HCT116 (cell line): Measurements from ENCODE around the gene SH2D6. TPM values are rescaled to one million over a fixed set of nuclear protein-coding genes. Genes with fewer than 3 reads are reported as not detected.

Source experiments
- ATAC-seq: fragments of 200-7000 bp; cut with Tn5 transposase; 2 replicates; pipeline ENCODE4 v1.9.1; 2020; ENCODE audit warnings: mild to moderate bottlenecking, moderate library complexity
- BruUV-seq: library from RNA; stranded (reverse); fragments of 400-500 nt; replicated peaks from 2 replicates; lab custom pipeline; 2021; lab: Mats Ljungman, UMichigan
- CTCF ChIA-PET: fragments of 300-600 bp; sonication (Branson Sonifier 250); formaldehyde crosslinking; loops from one replicate; lab custom pipeline; 2021; ENCODE audit warnings: antibody characterized with exemption; lab: Charles Lee
- POLR2A ChIA-PET: fragments of 300-600, 350-600 bp; sonication (Branson Sonifier 250); formaldehyde crosslinking; loops from one replicate; lab custom pipeline; 2021; ENCODE audit warnings: antibody characterized with exemption; lab: Charles Lee
- RAD21 ChIA-PET, 2 experiments: fragments of 300-600 bp; sonication (Branson Sonifier 250); formaldehyde crosslinking; loops; one replicate each; lab custom pipeline; 2023; ENCODE audit warnings: low total read pairs in 2 of 2; ENCODE audit not compliant: uncharacterized antibody in 2 of 2, unreplicated experiment in 2 of 2, low non-redundant PET in 1 of 2; lab: Charles Lee
- DNase-seq: peaks from one replicate; pipeline ENCODE4 v3.0.0-alpha.2; 2010; ENCODE audit warnings: low read depth, low spot score
- H2AFZ ChIP-seq: fragments of 200-600 bp; shearing (Covaris generic), sonication (generic); 2 replicates; pipeline ENCODE4 v1.6.1; 2017; ENCODE audit warnings: low read depth, mixed run types, mixed read lengths, antibody characterized with exemption, low read length; ENCODE audit not compliant: poor library complexity, severe bottlenecking
- H3K27ac ChIP-seq: 2 replicates; pipeline ENCODE4 v1.5.1; 2012; ENCODE audit warnings: low read depth, low read length
- H3K27me3 ChIP-seq: fragments of 200-600 bp; sonication (generic); 2 replicates; pipeline ENCODE4 v1.6.1; 2016; ENCODE audit warnings: mixed run types, low read length, mixed read lengths; ENCODE audit not compliant: insufficient read depth
- H3K36me3 ChIP-seq, 2 experiments: fragments of 200-500 bp in 1 of 2; fragments of 200-600 bp in 1 of 2; sonication (Bioruptor generic) in 1 of 2; sonication (generic) in 1 of 2; 2 replicates each; pipeline versions ENCODE4 v1.5.1 to v1.6.1; 2014 to 2016; ENCODE audit warnings: low read length in 2 of 2, inconsistent platforms in 1 of 2, mixed read lengths in 1 of 2, mixed run types in 1 of 2; ENCODE audit not compliant: insufficient read depth in 2 of 2, control insufficient read depth in 1 of 2
- H3K4me1 ChIP-seq, 2 experiments: fragments of 200-600 bp in 1 of 2; sonication (generic) in 1 of 2; 2 replicates each; pipeline versions ENCODE4 v1.5.1 to v1.6.1; 2012 to 2017; ENCODE audit warnings: low read length in 2 of 2, inconsistent platforms in 1 of 2, mild to moderate bottlenecking in 1 of 2, mixed read lengths in 1 of 2, mixed run types in 1 of 2, moderate library complexity in 1 of 2; ENCODE audit not compliant: insufficient read depth in 2 of 2, control insufficient read depth in 1 of 2
- H3K4me2 ChIP-seq: fragments of 200-600 bp; sonication (generic); 2 replicates; pipeline ENCODE4 v1.6.1; 2017; ENCODE audit warnings: mixed run types, low read length, mixed read lengths
- H3K4me3 ChIP-seq, 2 experiments: fragments of 200-600 bp in 1 of 2; sonication (generic) in 1 of 2; replicated peaks in 1 of 2; 2 replicates each; pipeline ENCODE4 v1.5.1; 2011 to 2016; ENCODE audit warnings: low read length in 2 of 2, control low read depth in 1 of 2, low read depth in 1 of 2, mild to moderate bottlenecking in 1 of 2, mixed read lengths in 1 of 2, mixed run types in 1 of 2
- H3K79me2 ChIP-seq: fragments of 200-600 bp; sonication (generic); 2 replicates; pipeline ENCODE4 v1.6.1; 2017; ENCODE audit warnings: mild to moderate bottlenecking, mixed run types, low read length, moderate library complexity, mixed read lengths; ENCODE audit not compliant: insufficient read depth
- H3K9ac ChIP-seq: fragments of 200-600 bp; sonication (generic); 2 replicates; pipeline ENCODE4 v1.6.1; 2016; ENCODE audit warnings: low read length, mixed read lengths
- H3K9me2 ChIP-seq: fragments of 200-600 bp; sonication (generic), shearing (Covaris generic); 2 replicates; pipeline ENCODE4 v1.6.1; 2017; ENCODE audit warnings: mixed run types, mild to moderate bottlenecking, moderate library complexity; ENCODE audit not compliant: insufficient read depth
- H3K9me3 ChIP-seq, 2 experiments: fragments of 200-500 bp in 1 of 2; fragments of 200-600 bp in 1 of 2; sonication (Bioruptor generic) in 1 of 2; sonication (generic) in 1 of 2; 2 replicates each; pipeline ENCODE4 v1.6.1; 2014 to 2017; ENCODE audit warnings: low read length in 2 of 2, mixed read lengths in 2 of 2, inconsistent platforms in 1 of 2, low read depth in 1 of 2, mild to moderate bottlenecking in 1 of 2, mixed run types in 1 of 2, moderate library complexity in 1 of 2; ENCODE audit not compliant: control insufficient read depth in 1 of 2, insufficient read depth in 1 of 2
- H4K20me1 ChIP-seq: fragments of 200-600 bp; sonication (generic), shearing (Covaris generic); 2 replicates; pipeline ENCODE4 v1.6.1; 2017; ENCODE audit warnings: mixed run types, mild to moderate bottlenecking, moderate library complexity; ENCODE audit not compliant: insufficient read depth
- ELF1 ChIP-seq: IDR thresholded peaks from 2 replicates; pipeline ENCODE4 v1.6.1; 2012; ENCODE audit warnings: low read depth, borderline replicate concordance
- FOSL1 ChIP-seq: IDR thresholded peaks from 2 replicates; pipeline ENCODE4 v1.6.1; 2012; ENCODE audit warnings: low read depth
- JUND ChIP-seq: IDR thresholded peaks from 2 replicates; pipeline ENCODE4 v1.6.1; 2012
- SIN3A ChIP-seq: IDR thresholded peaks from 2 replicates; pipeline ENCODE4 v1.6.1; 2012; ENCODE audit warnings: low read depth
- SP1 ChIP-seq: IDR thresholded peaks from 2 replicates; pipeline ENCODE4 v1.6.1; 2012; ENCODE audit warnings: low read depth
- SRF ChIP-seq: IDR thresholded peaks from 2 replicates; pipeline ENCODE4 v1.6.1; 2012; ENCODE audit warnings: low read depth
- TCF7L2 ChIP-seq: IDR thresholded peaks from 2 replicates; pipeline ENCODE4 v1.7.0; 2011; ENCODE audit warnings: borderline replicate concordance, inconsistent platforms; ENCODE audit not compliant: insufficient read depth, insufficient read length; ENCODE audit errors: extremely low read depth
- YY1 ChIP-seq: IDR thresholded peaks from 2 replicates; pipeline ENCODE4 v1.6.1; 2011; ENCODE audit warnings: low read length, low read depth, moderate library complexity, mild to moderate bottlenecking; ENCODE audit not compliant: insufficient replicate concordance; ENCODE audit errors: extremely low read depth
- ZFX ChIP-seq: fragments of 450-650 bp; IDR thresholded peaks from 2 replicates; pipeline ENCODE4 v1.6.1; 2017
- ZNF274 ChIP-seq: fragments of 200-500 bp; sonication (Bioruptor generic); IDR thresholded peaks from 2 replicates; pipeline ENCODE4 v1.6.1; 2014; ENCODE audit warnings: mild to moderate bottlenecking, low read depth, low read length, inconsistent platforms
- intact Hi-C: fragments of 100-400 bp; cut with micrococcal nuclease; formaldehyde crosslinking; loops from 2 replicates; pipeline ENCODE4 v1.10.0; 2022
- total RNA-seq: library from RNA; stranded (reverse); gene quantifications from one replicate; pipeline ENCODE4 v1.2.1, GENCODE V29; 2021; ENCODE audit not compliant: unreplicated experiment
- TF ChIP-seq, protein P1 (sequence below): IDR thresholded peaks from 2 replicates; pipeline ENCODE4 v1.6.1; 2012; ENCODE audit warnings: low read depth

SH2D6 gene
- total RNA-seq, 1 experiment from 2014 or later: 2.7 TPM

DNA sequence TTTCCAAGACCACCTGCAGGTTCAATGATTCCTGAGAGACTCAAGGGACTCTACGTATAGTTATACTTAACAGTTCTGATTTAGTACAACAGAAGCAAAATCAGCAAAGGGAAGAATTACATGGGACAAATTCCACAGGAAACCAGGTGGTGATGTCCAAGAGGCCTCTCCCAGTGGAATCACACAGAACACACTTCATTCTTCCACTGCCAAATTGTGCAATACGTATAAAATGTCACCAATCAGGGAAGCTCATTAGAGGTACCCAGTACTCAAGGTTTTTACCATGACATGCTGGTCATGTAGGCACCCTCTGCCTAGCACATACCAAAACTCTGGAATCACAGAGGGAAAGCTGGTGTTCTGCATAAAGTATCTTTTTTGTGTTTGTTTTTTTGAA, 30.8 kb upstream of the SH2D6 start:
- Histone ChIP-seq H3K9ac (no peak overlapping the region), H3K4me3 (no peak overlapping the region), H3K4me2 (no peak overlapping the region), H3K4me1 (no peaks in the 10 kb centered on the region), H3K9me3 (no peaks in the 10 kb centered on the region), H3K9me2 (no peaks in the 10 kb centered on the region), H3K27me3 (no peaks in the 10 kb centered on the region), H3K79me2 (no peaks in the 10 kb centered on the region), H3K27ac (no peak overlapping the region), H4K20me1 (no peaks in the 10 kb centered on the region), H2AFZ (no peak overlapping the region), H3K36me3 (peaks cover 6 to 8% of the 10 kb centered on the region in 2 experiments)
- no peak for DNase-seq
- ATAC-seq: no peak
- intact Hi-C loops: no loop called here
- ChIA-PET POLR2A (interaction anchor here (1.5 kb wide), 1 partner anchor 151 kb away, joined by 4 read pairs; the partner anchor contains the start of gene MAT2A), CTCF (no interaction called here), RAD21 (no interaction called here)
- TF ChIP-seq ZFX (no peak), TCF7L2 (no peak), ZNF274 (no peak), JUND (no peak)
- no TSS peak for BruUV-seq

DNA sequence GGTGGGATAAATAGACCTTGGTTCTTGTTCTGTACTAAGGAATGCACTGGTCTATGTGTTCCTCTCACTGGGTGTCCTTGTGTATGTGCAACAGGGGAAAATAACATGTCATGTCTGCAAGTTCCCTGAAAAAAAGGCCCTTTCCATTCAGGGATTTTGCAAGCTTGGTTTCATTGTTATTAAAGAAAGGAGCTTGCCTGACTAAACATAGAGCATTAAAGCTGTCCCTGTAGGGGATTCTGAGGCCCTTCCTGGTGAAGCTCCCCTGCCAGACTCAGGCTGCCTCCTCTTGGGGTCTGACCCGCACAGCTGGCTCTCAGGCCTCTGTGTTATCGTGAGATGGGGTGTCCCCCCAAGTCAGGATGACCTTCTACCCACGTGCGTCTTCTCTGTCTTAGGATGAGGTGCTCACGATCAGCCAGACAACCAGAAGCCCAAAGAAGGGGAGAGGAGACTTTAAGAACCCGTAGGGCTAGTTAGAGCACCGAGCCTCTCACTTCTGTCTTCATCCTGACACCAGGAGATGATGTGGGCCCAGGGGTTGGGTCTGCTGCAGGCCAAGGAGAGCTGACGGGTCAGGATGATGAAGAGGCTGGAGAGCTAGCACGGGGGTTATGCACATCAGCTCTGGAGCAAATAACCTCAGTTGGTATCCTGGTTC, 29.5 kb upstream of the SH2D6 start:
- no peak for TF ChIP-seq SIN3A
- TF ChIP-seq, protein P1, sequence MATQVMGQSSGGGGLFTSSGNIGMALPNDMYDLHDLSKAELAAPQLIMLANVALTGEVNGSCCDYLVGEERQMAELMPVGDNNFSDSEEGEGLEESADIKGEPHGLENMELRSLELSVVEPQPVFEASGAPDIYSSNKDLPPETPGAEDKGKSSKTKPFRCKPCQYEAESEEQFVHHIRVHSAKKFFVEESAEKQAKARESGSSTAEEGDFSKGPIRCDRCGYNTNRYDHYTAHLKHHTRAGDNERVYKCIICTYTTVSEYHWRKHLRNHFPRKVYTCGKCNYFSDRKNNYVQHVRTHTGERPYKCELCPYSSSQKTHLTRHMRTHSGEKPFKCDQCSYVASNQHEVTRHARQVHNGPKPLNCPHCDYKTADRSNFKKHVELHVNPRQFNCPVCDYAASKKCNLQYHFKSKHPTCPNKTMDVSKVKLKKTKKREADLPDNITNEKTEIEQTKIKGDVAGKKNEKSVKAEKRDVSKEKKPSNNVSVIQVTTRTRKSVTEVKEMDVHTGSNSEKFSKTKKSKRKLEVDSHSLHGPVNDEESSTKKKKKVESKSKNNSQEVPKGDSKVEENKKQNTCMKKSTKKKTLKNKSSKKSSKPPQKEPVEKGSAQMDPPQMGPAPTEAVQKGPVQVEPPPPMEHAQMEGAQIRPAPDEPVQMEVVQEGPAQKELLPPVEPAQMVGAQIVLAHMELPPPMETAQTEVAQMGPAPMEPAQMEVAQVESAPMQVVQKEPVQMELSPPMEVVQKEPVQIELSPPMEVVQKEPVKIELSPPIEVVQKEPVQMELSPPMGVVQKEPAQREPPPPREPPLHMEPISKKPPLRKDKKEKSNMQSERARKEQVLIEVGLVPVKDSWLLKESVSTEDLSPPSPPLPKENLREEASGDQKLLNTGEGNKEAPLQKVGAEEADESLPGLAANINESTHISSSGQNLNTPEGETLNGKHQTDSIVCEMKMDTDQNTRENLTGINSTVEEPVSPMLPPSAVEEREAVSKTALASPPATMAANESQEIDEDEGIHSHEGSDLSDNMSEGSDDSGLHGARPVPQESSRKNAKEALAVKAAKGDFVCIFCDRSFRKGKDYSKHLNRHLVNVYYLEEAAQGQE: no peak
- no peak for TF ChIP-seq YY1
- no peak for TF ChIP-seq SP1
- no peak for TF ChIP-seq ZNF274
- TF ChIP-seq FOSL1: no peak
- no peak for TF ChIP-seq ZFX
- TF ChIP-seq ELF1: no peak
- no peak for TF ChIP-seq SRF
- TF ChIP-seq JUND: no peak
- H3K27me3 ChIP-seq: no peaks in the 10 kb centered on the region
- peaks cover 8% of the 10 kb centered on the region in 2 experiments for H3K36me3 ChIP-seq
- H3K79me2 ChIP-seq: no peaks in the 10 kb centered on the region
- H3K4me3 ChIP-seq: no peak overlapping the region
- CTCF ChIA-PET: interaction anchor here (1.3 kb wide), 1 partner anchor 163 kb away, joined by 8 read pairs; no protein-coding TSS in a partner anchor
- H3K4me2 ChIP-seq: no peak overlapping the region
- no peak overlapping the region for H2AFZ ChIP-seq
- H3K9me2 ChIP-seq: no peaks in the 10 kb centered on the region
- no peak overlapping the region for H3K9ac ChIP-seq
- no TSS peak for BruUV-seq
- no peak overlapping the region for H3K27ac ChIP-seq
- intact Hi-C loops: no loop called here
- RAD21 ChIA-PET: no interaction called here
- DNase-seq (no peak), ATAC-seq (no peak)
- POLR2A ChIA-PET: interaction anchor here (1.0 to 1.5 kb wide), 2 partner anchors 150 to 161 kb away, joined by 3 to 4 read pairs; partner anchors contain the start of gene MAT2A
- H4K20me1 ChIP-seq: no peaks in the 10 kb centered on the region
- no peaks in the 10 kb centered on the region for H3K4me1 ChIP-seq
- no peaks in the 10 kb centered on the region for H3K9me3 ChIP-seq
